SK-N-SH treated with all-trans-retinoic acid at 6 μM for 48 hours (cell line): Measurements from ENCODE around the gene DPCD.

Experiments
- TCF4 ChIP-seq: fragments of 250-450 bp; sonication (Bioruptor Pico); IDR thresholded peaks from 2 replicates; pipeline ENCODE4 v1.8.0; 2021; ENCODE audit warnings: mild to moderate bottlenecking, moderate library complexity, borderline replicate concordance
- TF ChIP-seq, protein P1 (sequence below): fragments of 250-450 bp; sonication (Bioruptor Pico); IDR thresholded peaks from 2 replicates; pipeline ENCODE4 v1.8.0; 2020; ENCODE audit warnings: mild to moderate bottlenecking, moderate library complexity, borderline replicate concordance

DNA sequence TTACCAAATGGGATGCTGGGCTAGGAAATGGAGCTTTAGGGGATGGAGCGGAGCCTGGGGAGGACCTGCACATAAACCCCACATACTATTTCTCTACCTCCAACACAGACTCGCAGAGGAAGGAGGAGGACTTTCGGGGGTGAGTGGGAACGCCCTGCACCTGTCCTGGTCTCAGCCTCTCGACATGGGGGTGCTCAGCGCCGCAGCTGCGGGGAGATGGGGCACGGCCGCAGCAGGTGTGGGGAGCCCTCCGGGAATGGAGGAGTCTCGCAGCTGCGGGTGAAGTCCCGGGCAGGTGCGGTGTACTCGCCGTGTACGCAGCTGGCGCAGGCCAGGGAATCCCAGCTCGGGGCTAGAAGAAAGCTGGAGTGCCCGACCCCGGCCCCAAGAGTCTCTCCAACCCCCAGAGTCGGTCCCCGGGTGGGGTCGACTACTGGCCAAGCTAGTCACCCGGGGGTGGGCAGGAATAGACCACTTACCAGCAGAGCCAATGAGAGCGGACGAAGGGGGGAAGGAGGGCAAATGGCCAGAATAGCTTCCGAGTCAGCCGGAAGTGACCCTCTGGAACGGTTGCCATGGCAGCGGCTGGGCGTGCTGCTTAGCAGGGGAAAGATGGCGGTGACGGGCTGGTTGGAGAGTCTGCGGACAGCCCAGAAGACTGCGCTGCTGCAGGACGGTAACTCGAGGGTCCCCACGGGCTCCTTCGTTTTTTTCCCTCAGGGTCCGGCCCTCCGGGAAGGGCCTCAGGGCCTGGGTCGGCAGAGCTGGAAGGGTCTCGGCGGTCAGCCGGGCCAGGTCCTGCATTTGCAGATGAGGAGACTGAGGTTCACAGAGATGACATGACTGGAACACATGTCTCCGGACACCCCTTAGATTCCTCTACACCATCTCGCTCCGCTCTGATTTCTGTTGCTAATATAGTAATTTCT lies at the start of gene DPCD, which contains the start of gene POLL:
- no peak for TF ChIP-seq TCF4 (CRISPR knock-in tag)
- TF ChIP-seq, protein P1, sequence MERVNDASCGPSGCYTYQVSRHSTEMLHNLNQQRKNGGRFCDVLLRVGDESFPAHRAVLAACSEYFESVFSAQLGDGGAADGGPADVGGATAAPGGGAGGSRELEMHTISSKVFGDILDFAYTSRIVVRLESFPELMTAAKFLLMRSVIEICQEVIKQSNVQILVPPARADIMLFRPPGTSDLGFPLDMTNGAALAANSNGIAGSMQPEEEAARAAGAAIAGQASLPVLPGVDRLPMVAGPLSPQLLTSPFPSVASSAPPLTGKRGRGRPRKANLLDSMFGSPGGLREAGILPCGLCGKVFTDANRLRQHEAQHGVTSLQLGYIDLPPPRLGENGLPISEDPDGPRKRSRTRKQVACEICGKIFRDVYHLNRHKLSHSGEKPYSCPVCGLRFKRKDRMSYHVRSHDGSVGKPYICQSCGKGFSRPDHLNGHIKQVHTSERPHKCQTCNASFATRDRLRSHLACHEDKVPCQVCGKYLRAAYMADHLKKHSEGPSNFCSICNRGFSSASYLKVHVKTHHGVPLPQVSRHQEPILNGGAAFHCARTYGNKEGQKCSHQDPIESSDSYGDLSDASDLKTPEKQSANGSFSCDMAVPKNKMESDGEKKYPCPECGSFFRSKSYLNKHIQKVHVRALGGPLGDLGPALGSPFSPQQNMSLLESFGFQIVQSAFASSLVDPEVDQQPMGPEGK, result no peak
